ENCODE results near the gene DNAH2.

DNA sequence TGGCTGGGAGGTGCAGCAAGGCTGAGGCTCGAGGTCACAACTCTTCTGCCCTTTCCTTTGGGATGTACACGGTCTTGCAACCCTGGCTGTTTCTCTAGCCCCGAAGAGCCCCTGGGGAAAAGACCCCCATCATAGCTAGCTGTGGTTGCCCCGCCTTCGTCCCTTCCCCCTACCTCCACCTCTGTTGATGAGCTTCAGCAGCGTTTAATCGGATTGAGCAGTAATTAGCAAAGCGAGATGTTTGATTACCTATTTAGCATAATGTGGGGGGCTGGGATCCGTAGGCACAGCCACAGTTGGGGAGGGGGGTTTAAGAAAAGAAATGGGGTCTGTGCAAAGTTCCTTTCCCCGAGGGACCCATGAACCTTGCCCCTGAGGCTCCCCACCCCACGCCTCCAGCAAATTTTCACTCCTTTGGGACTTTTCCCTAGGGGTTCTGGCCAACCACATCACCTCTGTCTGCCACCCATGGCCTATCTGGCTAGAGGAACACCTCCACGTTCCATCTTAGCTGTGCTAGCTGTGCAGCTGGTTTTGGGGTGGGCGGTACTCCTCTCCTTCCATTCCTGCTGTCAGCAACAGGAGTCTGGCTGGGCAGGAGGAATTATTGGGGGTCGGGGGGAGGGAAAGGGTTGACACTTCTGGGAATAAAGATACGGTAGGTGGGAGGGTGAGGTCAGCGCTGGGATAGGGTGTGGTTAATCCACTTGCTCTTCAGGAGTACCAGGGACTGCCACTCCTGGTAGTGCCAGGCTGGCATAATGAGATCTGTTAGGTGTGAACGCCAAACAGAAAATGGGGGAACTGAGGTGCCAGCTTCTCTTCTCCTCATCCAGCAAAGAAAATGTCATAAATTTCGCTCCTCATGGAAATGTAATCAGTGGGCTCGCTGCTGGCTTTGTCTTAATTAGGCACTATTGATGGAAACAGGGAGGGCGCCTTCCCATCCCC lies 1.3 kb upstream of the DNAH2 start:
- no peak for TF ChIP-seq EZH2 (IDR thresholded peaks at IDR 0.05)
- TF ChIP-seq, protein P1, sequence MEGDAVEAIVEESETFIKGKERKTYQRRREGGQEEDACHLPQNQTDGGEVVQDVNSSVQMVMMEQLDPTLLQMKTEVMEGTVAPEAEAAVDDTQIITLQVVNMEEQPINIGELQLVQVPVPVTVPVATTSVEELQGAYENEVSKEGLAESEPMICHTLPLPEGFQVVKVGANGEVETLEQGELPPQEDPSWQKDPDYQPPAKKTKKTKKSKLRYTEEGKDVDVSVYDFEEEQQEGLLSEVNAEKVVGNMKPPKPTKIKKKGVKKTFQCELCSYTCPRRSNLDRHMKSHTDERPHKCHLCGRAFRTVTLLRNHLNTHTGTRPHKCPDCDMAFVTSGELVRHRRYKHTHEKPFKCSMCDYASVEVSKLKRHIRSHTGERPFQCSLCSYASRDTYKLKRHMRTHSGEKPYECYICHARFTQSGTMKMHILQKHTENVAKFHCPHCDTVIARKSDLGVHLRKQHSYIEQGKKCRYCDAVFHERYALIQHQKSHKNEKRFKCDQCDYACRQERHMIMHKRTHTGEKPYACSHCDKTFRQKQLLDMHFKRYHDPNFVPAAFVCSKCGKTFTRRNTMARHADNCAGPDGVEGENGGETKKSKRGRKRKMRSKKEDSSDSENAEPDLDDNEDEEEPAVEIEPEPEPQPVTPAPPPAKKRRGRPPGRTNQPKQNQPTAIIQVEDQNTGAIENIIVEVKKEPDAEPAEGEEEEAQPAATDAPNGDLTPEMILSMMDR (IDR thresholded peaks at IDR 0.05), result no peak

Measured in neural progenitor cell (in vitro differentiated cells).